NCI-H146 treated with DMSO at 0.1 percent for 48 hours (cell line): Measurements from ENCODE around the gene SLC26A6.

Experiments used
- DNase-seq: peaks from one replicate; lab custom pipeline; 2025; ENCODE audit not compliant: unreplicated experiment; lab: John Stamatoyannopoulos, UW

The SLC26A6 gene

DNA sequence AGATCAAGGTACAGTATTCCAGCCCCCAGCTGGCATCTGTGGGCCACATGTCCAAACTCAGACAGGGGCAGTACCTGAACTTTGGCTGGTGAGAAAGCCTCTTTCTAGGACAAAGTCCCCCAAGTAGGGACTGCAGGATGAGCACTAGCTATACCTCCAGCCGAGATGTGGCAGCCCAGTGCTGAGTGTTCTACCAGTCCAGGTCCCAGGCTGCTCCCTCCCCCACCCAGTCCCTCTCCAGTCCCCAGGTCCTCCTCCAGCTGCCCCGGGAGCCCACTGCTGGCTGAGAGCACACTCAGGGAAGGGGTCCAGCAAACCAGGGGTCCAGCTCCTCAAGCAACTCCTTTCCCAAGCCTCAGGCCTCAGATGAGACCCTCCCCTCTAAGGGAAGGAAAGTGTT lies 1.5 kb downstream of the SLC26A6 start:
- DNase-seq = no peak

DNA sequence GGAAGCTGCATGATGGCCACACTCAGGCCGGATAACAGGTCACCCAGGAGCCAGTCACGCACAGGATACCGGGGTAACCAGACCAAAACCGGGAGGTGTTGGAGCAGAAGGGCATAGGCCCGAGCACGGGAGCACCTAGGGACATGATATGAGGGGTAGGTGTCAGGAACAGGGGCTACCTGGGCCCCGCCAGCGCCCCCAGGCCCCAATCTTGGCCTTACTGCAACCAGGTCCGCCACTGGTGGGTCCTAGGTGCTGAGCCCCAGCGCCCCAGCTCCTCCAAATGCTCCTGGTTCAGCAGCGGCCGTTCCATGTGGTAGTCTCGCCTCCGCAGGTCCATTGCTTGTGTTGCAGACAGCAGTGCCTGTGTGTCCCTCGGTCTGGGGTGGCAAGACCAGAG lies 2.0 kb downstream of the SLC26A6 start:
- no peak for DNase-seq

DNA sequence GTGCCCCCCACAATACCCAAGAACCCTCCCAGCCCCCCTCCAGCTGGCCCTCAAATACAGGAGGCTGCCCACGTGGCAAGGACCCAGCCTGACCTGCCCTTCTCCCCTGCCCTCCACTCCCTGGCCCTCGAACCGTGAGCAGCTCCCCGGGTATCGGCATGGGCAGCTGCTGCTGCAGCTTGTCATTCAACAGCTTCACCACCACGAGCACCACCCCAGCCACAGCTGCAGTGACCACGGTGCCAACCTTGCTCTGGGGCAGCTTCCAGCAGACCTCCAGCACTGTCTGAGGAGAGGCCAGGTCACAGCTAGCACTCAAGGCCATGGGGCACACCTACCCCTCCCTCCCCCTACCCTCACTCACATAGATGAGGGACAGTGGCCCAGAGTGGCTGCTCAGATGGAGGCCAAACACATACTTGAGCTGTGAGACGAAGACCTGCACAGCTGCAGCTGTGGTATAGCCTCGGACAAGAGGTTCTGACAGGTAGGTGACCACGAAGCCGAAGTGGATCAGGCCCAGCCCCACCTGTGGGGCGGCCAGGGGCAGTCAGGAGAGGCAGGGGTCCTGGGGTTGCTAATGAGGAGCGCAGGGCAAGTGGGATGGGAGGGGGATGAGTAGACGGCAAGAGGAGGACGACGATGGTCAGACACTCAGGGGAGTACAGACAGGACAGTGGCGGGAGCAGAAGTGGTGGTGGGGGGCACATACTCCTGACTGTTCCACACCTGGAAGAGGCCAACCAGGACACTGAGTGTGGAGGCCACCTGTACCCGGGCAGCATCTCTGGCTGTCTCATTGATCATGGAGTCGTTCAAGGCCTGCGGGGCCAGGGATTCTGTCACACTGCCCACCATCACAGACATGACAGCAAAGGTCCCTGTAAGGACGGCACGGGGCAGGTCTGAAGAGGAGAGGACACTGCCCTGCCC lies 3.5 kb downstream of the SLC26A6 start:
- DNase-seq = no peak

DNA sequence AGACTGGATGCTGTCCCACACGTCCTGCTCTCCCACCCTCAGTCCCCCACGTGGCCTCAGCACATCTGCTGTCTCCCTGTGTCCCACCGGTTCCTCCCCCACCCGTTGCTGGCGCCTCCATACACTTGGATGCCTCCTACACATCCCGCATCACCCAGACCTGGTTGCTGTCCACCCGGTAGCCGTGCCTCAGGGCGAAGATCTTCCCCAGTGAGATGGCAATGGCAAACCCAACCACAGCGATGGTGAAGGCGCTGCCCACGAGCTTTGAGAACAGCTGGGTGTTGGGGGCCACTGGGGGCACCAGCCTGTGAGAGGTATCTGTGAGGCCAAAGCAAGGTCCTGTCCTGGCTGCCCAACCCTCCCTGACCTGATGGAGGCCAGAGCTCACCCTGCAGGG lies 4.4 kb downstream of the SLC26A6 start:
- no peak for DNase-seq

GRCh38 chr3:48630407-48630806 lies 4.9 kb downstream of the SLC26A6 start:
- DNase-seq = no peak

GRCh38 chr3:48629894-48630293 lies 5.4 kb downstream of the SLC26A6 start:
- no peak for DNase-seq

DNA sequence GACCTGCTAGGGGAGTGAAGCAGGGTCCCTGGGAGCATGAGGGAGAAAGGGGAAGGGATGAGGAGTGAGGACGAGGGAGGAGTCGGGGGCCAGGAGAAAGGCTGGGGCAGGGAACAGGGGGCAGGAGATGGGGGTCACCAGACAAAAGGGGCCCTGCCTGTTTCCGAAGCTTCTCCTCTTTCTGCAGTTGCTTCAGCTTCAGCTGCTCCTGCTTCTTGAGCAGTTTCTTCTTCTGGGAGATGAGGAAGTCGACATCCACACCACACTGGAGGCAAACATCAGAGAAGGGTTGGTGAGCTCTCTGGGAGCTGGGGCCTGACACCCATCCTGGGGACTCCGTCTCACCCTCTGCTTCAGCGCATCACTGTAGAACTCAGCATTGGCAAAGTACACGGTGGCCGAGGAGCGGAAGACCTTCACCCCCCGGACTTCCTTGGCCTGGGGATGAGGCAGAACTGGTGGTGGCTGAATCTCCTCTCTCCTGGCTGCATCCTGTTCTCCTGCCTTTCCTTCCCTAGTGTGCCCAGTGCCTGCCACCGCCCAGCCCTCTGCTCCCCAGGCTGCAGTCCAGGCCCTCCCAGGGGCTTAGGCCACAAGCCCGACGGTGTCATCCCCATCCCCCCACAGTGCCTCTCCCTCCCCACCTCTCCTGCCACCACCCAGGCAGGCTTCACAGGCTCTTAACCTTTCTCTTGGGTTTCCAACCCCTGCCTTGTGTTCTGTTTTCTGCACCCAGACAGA lies 6.8 kb downstream of the SLC26A6 start:
- DNase-seq = no peak

DNA sequence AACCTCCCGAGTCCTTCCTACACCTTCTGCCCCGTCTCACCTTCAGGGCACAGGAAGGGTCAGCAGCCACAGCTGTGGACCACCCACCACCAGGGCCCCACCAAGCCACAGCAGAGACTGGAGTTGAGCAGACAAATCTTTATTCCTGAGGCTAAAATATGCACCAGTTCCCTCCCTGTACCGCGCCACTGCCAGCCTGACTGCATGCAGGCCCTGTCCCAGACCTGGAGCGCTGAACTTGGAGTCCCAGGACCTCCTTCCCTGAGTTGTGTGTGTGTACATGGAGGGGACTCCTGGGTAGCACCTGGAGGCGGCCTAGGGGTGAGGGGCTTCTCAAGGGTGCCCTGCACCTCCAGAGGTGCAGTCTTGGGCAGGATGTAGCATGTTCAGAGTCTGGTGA lies 9.7 kb downstream of the SLC26A6 start:
- DNase-seq = no peak

- DNase-seq = no peak
Measured at GRCh38 chr3:48624767-48625166, 10.5 kb downstream of the SLC26A6 start.

- DNase-seq = peak; percentile 61
Measured at GRCh38 chr3:48623851-48624547, 11.3 kb downstream of the SLC26A6 start.

DNA sequence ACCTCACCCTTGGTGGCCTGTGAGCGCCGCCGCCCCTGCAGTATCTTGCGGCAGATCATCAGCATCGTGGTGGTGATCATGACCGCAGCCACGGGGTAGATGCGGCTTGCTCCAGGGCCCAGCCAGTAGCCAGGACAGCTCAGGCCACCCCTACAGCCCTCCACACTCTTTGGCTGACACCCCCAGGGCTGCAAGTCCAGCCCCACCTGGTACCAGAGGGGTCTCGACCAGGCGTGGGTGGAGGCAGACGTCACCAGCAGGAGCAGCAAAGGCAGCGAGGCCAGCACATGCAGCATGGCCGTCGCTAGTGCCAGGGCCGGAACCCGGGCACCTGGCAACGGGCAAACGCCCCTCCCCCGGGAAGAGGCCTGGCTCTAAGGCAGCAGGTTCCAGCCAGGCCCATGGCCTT lies 13.8 kb downstream of the SLC26A6 start, which contains the start of gene TMEM89:
TSS of gene TMEM89 (minus strand) at position 309 of the 409 bp plus-strand sequence. CDS start at position 296, 13 bp downstream.
- no peak for DNase-seq

GRCh38 chr3:48619541-48620524 lies 15.4 kb downstream of the SLC26A6 start:
- no peak for DNase-seq

DNA sequence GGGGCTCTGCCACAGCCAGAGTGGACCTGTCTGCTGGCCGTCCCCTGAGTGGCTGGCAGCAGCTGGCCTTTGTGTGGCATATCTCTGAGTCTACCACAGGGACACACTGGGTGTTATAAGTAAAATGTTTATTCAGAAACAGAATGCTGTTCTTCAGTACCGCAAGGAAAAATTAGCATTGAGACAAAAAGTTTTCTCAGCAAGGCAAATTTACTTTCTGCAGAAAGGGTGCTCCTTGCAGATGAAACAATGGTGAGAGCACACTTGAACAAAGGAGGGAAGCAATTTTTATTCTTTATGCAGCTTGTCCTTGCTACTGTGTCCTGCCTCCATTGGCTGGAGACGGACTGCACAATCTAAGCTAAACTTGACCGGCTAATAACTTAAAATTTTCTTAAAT lies 17.7 kb downstream of the SLC26A6 start:
- DNase-seq = no peak

GRCh38 chr3:48614044-48614443 lies 21.2 kb downstream of the SLC26A6 start:
- DNase-seq = no peak

GRCh38 chr3:48612309-48612708 lies 23.0 kb downstream of the SLC26A6 start:
- no peak for DNase-seq

DNA sequence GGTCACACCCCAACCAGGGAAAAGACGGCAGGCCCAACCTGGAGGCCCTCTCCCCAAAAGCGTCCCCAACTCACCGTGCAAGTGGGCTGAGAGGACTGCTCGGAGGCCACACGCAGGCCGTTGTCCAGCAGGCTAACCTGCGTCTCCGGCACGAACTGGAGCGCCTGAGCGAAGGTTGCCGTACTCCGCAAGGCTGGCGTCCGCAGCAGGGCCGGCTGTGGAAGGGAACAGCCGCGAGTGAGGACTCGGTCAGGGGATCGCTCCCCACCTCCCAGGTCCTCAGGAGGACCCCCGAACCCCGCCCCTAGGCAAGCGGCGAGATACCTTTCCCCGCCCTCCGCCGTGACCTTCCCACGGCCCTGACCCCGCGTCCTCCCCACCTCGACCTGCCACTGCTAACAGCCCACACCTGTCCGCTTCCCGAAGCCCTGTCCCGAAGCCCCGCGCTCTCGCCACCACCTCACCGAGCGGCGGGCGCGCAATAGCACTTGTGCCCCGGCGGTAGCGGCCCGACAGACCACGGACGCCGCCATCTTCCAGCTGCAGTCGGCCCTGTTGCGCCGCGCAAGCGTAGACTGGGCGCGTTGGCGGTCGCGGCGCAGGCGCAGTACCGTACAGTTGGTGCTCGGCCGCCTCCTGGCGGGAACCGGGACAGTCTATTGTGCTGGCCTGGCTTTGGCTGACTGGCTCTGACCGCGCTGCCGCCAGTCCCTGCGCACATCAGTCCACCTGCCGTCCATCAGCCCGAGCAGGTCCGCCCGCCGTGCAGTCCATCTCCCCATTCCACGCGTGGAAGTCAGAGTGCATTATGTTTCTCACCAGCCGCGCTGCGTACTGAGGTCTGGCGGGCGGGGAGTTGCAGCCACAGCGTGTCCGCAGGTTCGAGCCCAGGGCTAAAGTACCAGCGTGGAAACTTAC lies 25.9 kb downstream of the SLC26A6 start, which contains the start of gene UQCRC1:
TSS of gene UQCRC1 (minus strand) at position 559 of the 918 bp plus-strand sequence. CDS start at position 533, 26 bp downstream.
- peak; percentile 63 for DNase-seq

GRCh38 chr3:48607519-48607918 lies 27.7 kb downstream of the SLC26A6 start:
- DNase-seq = no peak

- DNase-seq = no peak
Measured at GRCh38 chr3:48601622-48601994, 33.7 kb downstream of the SLC26A6 start.
